HEK293 (cell line): Measurements from ENCODE around the gene KRT71.

Experiments
- CTCF ChIA-PET: fragments of 350-600 bp; formaldehyde crosslinking; extraction: SDS; loops from one replicate; lab custom pipeline; 2021; ENCODE audit warnings: antibody characterized with exemption; lab: Yijun Ruan, JAX
- POLR2A ChIA-PET: fragments of 300-600 bp; formaldehyde crosslinking; extraction: SDS; loops from one replicate; lab custom pipeline; 2020; ENCODE audit warnings: antibody characterized with exemption, inconsistent platforms; lab: Yijun Ruan, JAX
- H3K27ac ChIP-seq: fragments of 200-500 bp; sonication (Bioruptor generic); 2 replicates; pipeline ENCODE4 v1.5.1; 2014; ENCODE audit warnings: low read depth, low read length, control low read depth, inconsistent platforms; ENCODE audit errors: extremely low read depth
- H3K36me3 ChIP-seq, 2 experiments: fragments of 200-500 bp in 1 of 2; sonication (Bioruptor generic) in 1 of 2; 1 replicate in 1 of 2; 2 replicates in 1 of 2; pipeline ENCODE4 v1.5.1; 2014 to 2017; ENCODE audit warnings: inconsistent platforms in 2 of 2, low read length in 2 of 2; ENCODE audit not compliant: control insufficient read depth in 2 of 2, insufficient read depth in 1 of 2
- H3K4me1 ChIP-seq: fragments of 200-500 bp; sonication (Bioruptor generic); 2 replicates; pipeline ENCODE4 v1.5.1; 2014; ENCODE audit warnings: mild to moderate bottlenecking, low read length, inconsistent platforms; ENCODE audit not compliant: control insufficient read depth, insufficient read depth
- H3K4me3 ChIP-seq: 2 replicates; pipeline ENCODE4 v1.5.1; 2011; ENCODE audit warnings: low read depth, mild to moderate bottlenecking, control low read depth, low read length, moderate library complexity
- H3K9me3 ChIP-seq: fragments of 200-500 bp; sonication (Bioruptor generic); 2 replicates; pipeline ENCODE4 v1.5.1; 2014; ENCODE audit warnings: low read depth, low read length, inconsistent platforms; ENCODE audit not compliant: control insufficient read depth, insufficient read depth
- GLI2 ChIP-seq: fragments of 450-650 bp; formaldehyde crosslinking; IDR thresholded peaks from 2 replicates; pipeline ENCODE4; 2017; ENCODE audit warnings: missing biosample characterization, missing genetic modification characterization, low read depth, borderline replicate concordance
- HOXA7 ChIP-seq: sonication (generic); formaldehyde crosslinking; IDR thresholded peaks from 2 replicates; pipeline ENCODE4 v1.8.1; 2022; ENCODE audit warnings: missing genetic modification reagents, borderline replicate concordance
- KLF16 ChIP-seq: fragments of 450-650 bp; formaldehyde crosslinking; IDR thresholded peaks from 2 replicates; pipeline ENCODE4 v1.5.1; 2017; ENCODE audit warnings: missing biosample characterization, missing genetic modification characterization
- MEIS1 ChIP-seq: sonication (generic); formaldehyde crosslinking; IDR thresholded peaks from 2 replicates; pipeline ENCODE4 v1.8.1; 2022; ENCODE audit warnings: missing genetic modification reagents, mild to moderate bottlenecking, borderline replicate concordance
- YY2 ChIP-seq: fragments of 450-650 bp; formaldehyde crosslinking; IDR thresholded peaks from 2 replicates; pipeline ENCODE4 v1.5.1; 2016; ENCODE audit warnings: missing biosample characterization, missing genetic modification characterization
- ZBTB48 ChIP-seq: fragments of 450-650 bp; formaldehyde crosslinking; IDR thresholded peaks from 2 replicates; pipeline ENCODE4 v1.5.1; 2016; ENCODE audit warnings: missing biosample characterization, missing genetic modification characterization
- ZNF140 ChIP-seq: fragments of 450-650 bp; formaldehyde crosslinking; IDR thresholded peaks from 2 replicates; pipeline ENCODE4 v1.5.1; 2016; ENCODE audit warnings: missing biosample characterization, missing genetic modification characterization
- ZNF146 ChIP-seq: fragments of 450-650 bp; formaldehyde crosslinking; IDR thresholded peaks from 2 replicates; pipeline ENCODE4 v1.5.1; 2016; ENCODE audit warnings: missing biosample characterization, missing genetic modification characterization
- ZNF2 ChIP-seq: fragments of 450-650 bp; formaldehyde crosslinking; IDR thresholded peaks from 2 replicates; pipeline ENCODE4 v1.5.1; 2016; ENCODE audit warnings: missing biosample characterization, missing genetic modification characterization
- ZNF214 ChIP-seq: fragments of 450-650 bp; formaldehyde crosslinking; IDR thresholded peaks from 2 replicates; pipeline ENCODE4 v1.5.1; 2017; ENCODE audit warnings: missing biosample characterization, mild to moderate bottlenecking, missing genetic modification characterization, borderline replicate concordance
- ZNF248 ChIP-seq: fragments of 450-650 bp; formaldehyde crosslinking; IDR thresholded peaks from 2 replicates; pipeline ENCODE4 v1.5.1; 2017; ENCODE audit warnings: missing biosample characterization, missing genetic modification characterization
- ZNF292 ChIP-seq: fragments of 450-650 bp; formaldehyde crosslinking; IDR thresholded peaks from 2 replicates; pipeline ENCODE4 v1.5.1; 2016; ENCODE audit warnings: low read depth, missing biosample characterization, missing genetic modification characterization, borderline replicate concordance
- ZNF311 ChIP-seq: fragments of 450-650 bp; formaldehyde crosslinking; IDR thresholded peaks from 2 replicates; pipeline ENCODE4 v1.5.1; 2017; ENCODE audit warnings: missing biosample characterization, missing genetic modification characterization, borderline replicate concordance
- ZNF341 ChIP-seq: fragments of 450-650 bp; formaldehyde crosslinking; IDR thresholded peaks from 2 replicates; pipeline ENCODE4; 2016; ENCODE audit warnings: low read depth, missing biosample characterization, missing genetic modification characterization
- ZNF416 ChIP-seq: fragments of 450-650 bp; formaldehyde crosslinking; IDR thresholded peaks from 2 replicates; pipeline ENCODE4 v1.5.1; 2016; ENCODE audit warnings: missing biosample characterization, missing genetic modification characterization
- ZNF473 ChIP-seq: fragments of 450-650 bp; formaldehyde crosslinking; IDR thresholded peaks from 2 replicates; pipeline ENCODE4 v1.5.1; 2017; ENCODE audit warnings: missing biosample characterization, missing genetic modification characterization
- ZNF510 ChIP-seq: fragments of 450-650 bp; formaldehyde crosslinking; IDR thresholded peaks from 2 replicates; pipeline ENCODE4 v1.5.1; 2018; ENCODE audit warnings: mild to moderate bottlenecking, missing genetic modification characterization, missing biosample characterization; ENCODE audit not compliant: insufficient replicate concordance
- ZNF513 ChIP-seq: fragments of 450-650 bp; IDR thresholded peaks from 2 replicates; pipeline ENCODE4 v1.5.1; 2018; ENCODE audit warnings: missing biosample characterization, missing genetic modification characterization
- ZNF530 ChIP-seq: fragments of 450-650 bp; formaldehyde crosslinking; IDR thresholded peaks from 2 replicates; pipeline ENCODE4 v1.5.1; 2016; ENCODE audit warnings: low read depth, missing biosample characterization, missing genetic modification characterization
- ZNF610 ChIP-seq: fragments of 450-650 bp; formaldehyde crosslinking; IDR thresholded peaks from 2 replicates; pipeline ENCODE4 v1.5.1; 2016; ENCODE audit warnings: missing biosample characterization, missing genetic modification characterization, borderline replicate concordance
- ZNF624 ChIP-seq: fragments of 450-650 bp; formaldehyde crosslinking; IDR thresholded peaks from 2 replicates; pipeline ENCODE4 v1.5.1; 2017; ENCODE audit warnings: missing biosample characterization, missing genetic modification characterization
- ZNF677 ChIP-seq: fragments of 450-650 bp; IDR thresholded peaks from 2 replicates; pipeline ENCODE4 v1.5.0; 2018; ENCODE audit warnings: missing biosample characterization, mild to moderate bottlenecking, missing genetic modification characterization, moderate library complexity
- ZNF747 ChIP-seq: fragments of 450-650 bp; formaldehyde crosslinking; IDR thresholded peaks from 2 replicates; pipeline ENCODE4 v1.5.1; 2016; ENCODE audit warnings: missing biosample characterization, missing genetic modification characterization
- ZNF76 ChIP-seq: fragments of 450-650 bp; formaldehyde crosslinking; IDR thresholded peaks from 2 replicates; pipeline ENCODE4; 2016; ENCODE audit warnings: low read depth, missing biosample characterization, missing genetic modification characterization, borderline replicate concordance
- ZNF768 ChIP-seq: fragments of 450-650 bp; formaldehyde crosslinking; IDR thresholded peaks from 2 replicates; pipeline ENCODE4 v1.5.1; 2018; ENCODE audit warnings: missing biosample characterization, mild to moderate bottlenecking, missing genetic modification characterization
- ZNF792 ChIP-seq: fragments of 450-650 bp; formaldehyde crosslinking; IDR thresholded peaks from 2 replicates; pipeline ENCODE4 v1.5.1; 2016; ENCODE audit warnings: missing biosample characterization, missing genetic modification characterization
- ZNF837 ChIP-seq: fragments of 450-650 bp; formaldehyde crosslinking; IDR thresholded peaks from 2 replicates; pipeline ENCODE4 v1.5.1; 2016; ENCODE audit warnings: missing biosample characterization, missing genetic modification characterization
- TF ChIP-seq, protein P1 (sequence below): fragments of 450-650 bp; formaldehyde crosslinking; IDR thresholded peaks from 2 replicates; pipeline ENCODE4 v1.5.1; 2016; ENCODE audit warnings: missing biosample characterization, missing genetic modification characterization
- TF ChIP-seq, protein P2 (sequence below): fragments of 450-650 bp; formaldehyde crosslinking; IDR thresholded peaks from 2 replicates; pipeline ENCODE4 v1.5.1; 2016; ENCODE audit warnings: missing biosample characterization, missing genetic modification characterization

The KRT71 gene

GRCh38 chr12:52600941-52601481, 48.1 kb upstream of the KRT71 start, which contains the start of gene KRT72:
Gene KRT72 (minus strand): TSS chr12:52601463. CDS start chr12:52601452, 11 bp downstream.
- H3K4me1 ChIP-seq, result no peaks in the 10 kb centered on the region
- H3K4me3 ChIP-seq, result no peak within 1 kb of the TSS
- CTCF ChIA-PET, result no interaction called here
- H3K9me3 ChIP-seq, result no peaks in the 10 kb centered on the region
- TF ChIP-seq MEIS1 (no peak), ZNF473 (tag by site-specific recombination) (no peak), ZNF214 (tag by site-specific recombination) (no peak), ZNF341 (tag by site-specific recombination) (no peak), YY2 (no peak), ZNF792 (tag by site-specific recombination) (no peak), ZNF837 (tag by site-specific recombination) (no peak), ZNF248 (tag by site-specific recombination) (no peak), GLI2 (tag by site-specific recombination) (no peak), ZNF76 (tag by site-specific recombination) (no peak), ZNF530 (no peak), ZNF513 (no peak)
- TF ChIP-seq, protein P1, sequence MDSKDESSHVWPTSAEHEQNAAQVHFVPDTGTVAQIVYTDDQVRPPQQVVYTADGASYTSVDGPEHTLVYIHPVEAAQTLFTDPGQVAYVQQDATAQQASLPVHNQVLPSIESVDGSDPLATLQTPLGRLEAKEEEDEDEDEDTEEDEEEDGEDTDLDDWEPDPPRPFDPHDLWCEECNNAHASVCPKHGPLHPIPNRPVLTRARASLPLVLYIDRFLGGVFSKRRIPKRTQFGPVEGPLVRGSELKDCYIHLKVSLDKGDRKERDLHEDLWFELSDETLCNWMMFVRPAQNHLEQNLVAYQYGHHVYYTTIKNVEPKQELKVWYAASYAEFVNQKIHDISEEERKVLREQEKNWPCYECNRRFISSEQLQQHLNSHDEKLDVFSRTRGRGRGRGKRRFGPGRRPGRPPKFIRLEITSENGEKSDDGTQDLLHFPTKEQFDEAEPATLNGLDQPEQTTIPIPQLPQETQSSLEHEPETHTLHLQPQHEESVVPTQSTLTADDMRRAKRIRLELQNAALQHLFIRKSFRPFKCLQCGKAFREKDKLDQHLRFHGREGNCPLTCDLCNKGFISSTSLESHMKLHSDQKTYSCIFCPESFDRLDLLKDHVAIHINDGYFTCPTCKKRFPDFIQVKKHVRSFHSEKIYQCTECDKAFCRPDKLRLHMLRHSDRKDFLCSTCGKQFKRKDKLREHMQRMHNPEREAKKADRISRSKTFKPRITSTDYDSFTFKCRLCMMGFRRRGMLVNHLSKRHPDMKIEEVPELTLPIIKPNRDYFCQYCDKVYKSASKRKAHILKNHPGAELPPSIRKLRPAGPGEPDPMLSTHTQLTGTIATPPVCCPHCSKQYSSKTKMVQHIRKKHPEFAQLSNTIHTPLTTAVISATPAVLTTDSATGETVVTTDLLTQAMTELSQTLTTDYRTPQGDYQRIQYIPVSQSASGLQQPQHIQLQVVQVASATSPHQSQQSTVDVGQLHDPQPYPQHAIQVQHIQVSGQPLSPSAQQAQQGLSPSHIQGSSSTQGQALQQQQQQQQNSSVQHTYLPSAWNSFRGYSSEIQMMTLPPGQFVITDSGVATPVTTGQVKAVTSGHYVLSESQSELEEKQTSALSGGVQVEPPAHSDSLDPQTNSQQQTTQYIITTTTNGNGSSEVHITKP (tag by site-specific recombination), result no peak
- TF ChIP-seq, protein P2, sequence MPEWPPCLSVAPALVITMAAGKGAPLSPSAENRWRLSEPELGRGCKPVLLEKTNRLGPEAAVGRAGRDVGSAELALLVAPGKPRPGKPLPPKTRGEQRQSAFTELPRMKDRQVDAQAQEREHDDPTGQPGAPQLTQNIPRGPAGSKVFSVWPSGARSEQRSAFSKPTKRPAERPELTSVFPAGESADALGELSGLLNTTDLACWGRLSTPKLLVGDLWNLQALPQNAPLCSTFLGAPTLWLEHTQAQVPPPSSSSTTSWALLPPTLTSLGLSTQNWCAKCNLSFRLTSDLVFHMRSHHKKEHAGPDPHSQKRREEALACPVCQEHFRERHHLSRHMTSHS (tag by site-specific recombination), result no peak
- TF ChIP-seq, all 188 proteins: peak for 0
- H3K27ac ChIP-seq, result no peak within 1 kb of the TSS
- H3K36me3 ChIP-seq, result no peaks in the 10 kb centered on the region
- POLR2A ChIA-PET, result no interaction called here

DNA sequence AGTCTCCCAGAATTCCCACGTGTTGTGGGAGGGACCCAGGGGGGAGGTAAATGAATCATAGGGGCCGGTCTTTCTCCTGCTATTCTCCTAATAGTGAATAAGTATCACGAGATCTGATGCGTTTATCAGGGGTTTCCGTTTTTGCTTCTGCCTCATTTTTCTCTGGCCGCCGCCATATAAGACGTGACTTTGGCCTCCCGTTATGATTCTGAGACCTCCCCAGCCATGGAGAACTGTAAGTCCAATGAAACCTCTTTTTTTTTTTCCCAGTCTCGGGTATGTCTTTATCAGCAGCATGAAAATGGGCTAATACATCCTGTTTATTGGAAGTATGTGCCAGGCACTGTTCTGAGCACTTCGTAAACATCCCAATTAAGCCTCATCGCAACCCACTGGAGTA, 47.5 kb upstream of the KRT71 start:
- H3K9me3 ChIP-seq, result no peaks in the 10 kb centered on the region
- POLR2A ChIA-PET, result no interaction called here
- H3K4me1 ChIP-seq, result no peaks in the 10 kb centered on the region
- CTCF ChIA-PET, result interaction anchor here (1.5 kb wide), 1 partner anchor 228 kb away, joined by 4 read pairs; no protein-coding TSS in a partner anchor
- TF ChIP-seq ZNF624 (tag by site-specific recombination), result no peak
- no peak for TF ChIP-seq ZNF768 (tag by site-specific recombination)
- TF ChIP-seq ZNF2, result no peak
- no peaks in the 10 kb centered on the region for H3K36me3 ChIP-seq
- no peak overlapping the region for H3K27ac ChIP-seq
- H3K4me3 ChIP-seq, result no peak overlapping the region

DNA sequence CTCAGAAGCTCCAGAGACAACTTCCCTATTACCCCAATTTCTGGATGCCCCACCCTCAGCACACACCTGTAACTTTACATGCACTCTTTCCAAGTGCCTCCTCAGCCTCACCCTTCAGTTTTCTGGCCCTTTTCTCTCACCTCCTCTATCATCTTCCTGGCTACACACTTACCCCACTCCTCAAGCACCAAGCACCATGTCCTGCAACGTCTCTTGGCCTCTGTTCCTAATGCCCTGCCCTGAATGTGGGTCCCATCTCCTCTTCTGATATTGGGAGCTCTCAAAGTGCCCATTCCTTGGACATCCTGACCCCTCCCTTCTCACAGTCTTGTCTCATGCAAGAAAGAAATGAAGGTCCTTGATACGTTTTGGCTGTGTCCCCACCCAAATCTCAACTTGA, 47.1 kb upstream of the KRT71 start:
- H3K36me3 ChIP-seq, result no peaks in the 10 kb centered on the region
- CTCF ChIA-PET, result interaction anchor here (0.6 to 1.5 kb wide), 2 partner anchors 228 to 265 kb away, joined by 3 to 4 read pairs; no protein-coding TSS in a partner anchor
- TF ChIP-seq HOXA7 (CRISPR knock-in tag), result no peak
- TF ChIP-seq ZNF610 (tag by site-specific recombination), result no peak
- no peak for TF ChIP-seq KLF16 (tag by site-specific recombination)
- no peak for TF ChIP-seq ZNF510 (tag by site-specific recombination)
- TF ChIP-seq ZNF747 (tag by site-specific recombination), result no peak
- no peak for TF ChIP-seq ZNF140
- no peak for TF ChIP-seq ZNF311 (tag by site-specific recombination)
- no peak for TF ChIP-seq ZNF146 (tag by site-specific recombination)
- TF ChIP-seq ZNF292, result no peak
- TF ChIP-seq ZNF677 (tag by site-specific recombination), result no peak
- no peak for TF ChIP-seq ZBTB48
- no peak for TF ChIP-seq ZNF416 (tag by site-specific recombination)

More for the DNA sequence above, 47.1 kb upstream of the KRT71 start:
- Histone ChIP-seq H3K4me1 (no peaks in the 10 kb centered on the region), H3K27ac (no peak overlapping the region), H3K9me3 (no peaks in the 10 kb centered on the region), H3K4me3 (no peak overlapping the region)
- POLR2A ChIA-PET, result no interaction called here
